Subcutaneous adipose tissue (tissue), 4 donors: ENCODE measurements around the gene STK4. TPM values are rescaled to one million over a fixed set of nuclear protein-coding genes. Genes with fewer than 3 reads are reported as not detected.

Experiments
- CTCF ChIP-seq: fragments of 450-650 bp; IDR thresholded peaks from one replicate; pipeline ENCODE4 v1.5.1; 2016; ENCODE audit warnings: low read depth, mild to moderate bottlenecking, control low read depth, antibody characterized with exemption, moderate library complexity
- total RNA-seq, 4 donors: library from RNA; depleted of rRNA; stranded (reverse); fragments of >200 nt; gene quantifications; one replicate each; pipeline ENCODE4 v1.1.0, GENCODE V29; 2016

The STK4 gene
- total RNA-seq, 4 donors from 2014 or later: 25.2 to 71.4 (median 40.1) TPM

DNA sequence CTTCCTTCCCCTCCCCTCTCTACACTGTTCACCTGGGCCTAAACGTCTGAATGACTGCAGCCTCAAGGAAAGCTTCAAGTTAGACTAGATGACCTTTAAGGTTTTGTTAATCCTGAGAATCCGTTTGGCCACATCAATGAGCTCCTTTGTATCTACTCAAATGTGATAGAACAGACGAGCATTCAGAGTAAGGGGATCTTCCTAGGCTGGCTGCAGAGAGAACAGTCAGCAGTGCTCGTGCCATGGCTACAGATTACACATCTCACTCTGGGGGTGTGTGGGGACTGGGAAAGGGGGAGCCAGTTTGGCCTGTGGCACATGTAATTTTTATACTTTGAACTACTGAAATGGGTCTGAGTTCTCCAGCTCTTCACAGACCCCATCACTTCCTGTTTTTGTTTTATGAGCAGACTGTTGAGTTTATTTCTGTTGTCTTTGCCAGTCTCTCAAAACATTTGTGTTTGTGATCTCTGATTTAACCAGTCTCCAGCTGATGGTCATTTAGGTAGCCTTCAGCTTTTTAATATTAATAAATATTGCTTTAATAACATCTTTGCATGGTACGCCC lies 83.7 kb downstream of the STK4 start:
- TF ChIP-seq CTCF: no peak

GRCh38 chr20:45051204-45052060 lies 85.1 kb downstream of the STK4 start:
- TF ChIP-seq CTCF: no peak

DNA sequence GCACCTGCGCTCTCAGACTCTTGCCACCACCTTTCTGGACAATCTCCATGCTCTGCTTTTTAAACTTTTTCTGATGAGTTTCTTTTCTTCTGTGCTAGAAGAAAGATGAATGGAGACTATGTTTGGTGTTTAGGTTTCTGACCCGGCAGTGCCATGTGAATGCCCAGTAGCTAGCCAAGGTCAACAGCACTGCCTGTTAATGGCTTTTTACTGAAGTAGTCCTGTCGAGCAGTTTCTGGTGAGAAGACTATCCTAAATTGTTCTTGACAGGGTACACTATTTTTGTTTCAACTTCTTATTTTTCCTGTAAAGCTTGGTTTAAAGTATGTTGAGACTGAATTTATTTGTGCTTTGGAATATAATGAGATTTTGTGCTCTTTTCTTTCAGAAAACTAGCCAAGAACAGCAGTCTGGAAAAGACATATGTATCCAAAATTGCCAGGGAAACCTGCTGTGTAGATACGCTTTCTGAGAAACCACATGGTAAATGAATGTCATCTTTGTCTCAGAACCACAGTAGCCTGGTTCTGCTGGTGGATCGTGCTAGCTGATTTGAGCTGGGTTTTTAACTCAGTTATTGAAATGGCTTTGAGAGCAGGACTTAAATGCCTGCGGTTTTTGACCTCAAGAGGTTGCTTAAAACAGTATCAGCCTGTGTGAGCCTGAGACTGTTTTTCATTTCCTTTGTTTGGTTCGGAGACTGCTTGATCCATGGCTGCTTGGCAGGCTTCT lies 86.6 kb downstream of the STK4 start:
- no peak for TF ChIP-seq CTCF

GRCh38 chr20:45053430-45054351 lies 87.4 kb downstream of the STK4 start:
- TF ChIP-seq CTCF: no peak

DNA sequence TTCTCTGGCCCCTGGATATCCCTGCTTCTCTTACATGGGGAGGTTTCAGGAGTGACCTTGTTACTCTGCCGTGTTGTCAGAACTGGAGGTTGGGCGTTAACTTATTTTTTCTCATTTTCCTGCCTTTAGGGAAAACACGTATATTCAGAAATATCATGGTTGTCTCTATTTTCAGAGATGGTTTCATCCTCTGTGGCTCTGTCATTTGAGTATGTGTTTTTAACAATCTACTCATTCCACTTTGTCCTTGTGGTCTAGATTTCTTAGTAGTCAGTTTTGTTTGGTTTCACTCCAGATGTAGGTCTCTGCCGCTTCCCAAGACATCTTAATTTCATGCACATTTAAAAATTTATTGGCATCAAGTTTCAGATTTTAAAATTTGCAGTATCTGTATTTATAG lies 88.7 kb downstream of the STK4 start:
- TF ChIP-seq CTCF: no peak

DNA sequence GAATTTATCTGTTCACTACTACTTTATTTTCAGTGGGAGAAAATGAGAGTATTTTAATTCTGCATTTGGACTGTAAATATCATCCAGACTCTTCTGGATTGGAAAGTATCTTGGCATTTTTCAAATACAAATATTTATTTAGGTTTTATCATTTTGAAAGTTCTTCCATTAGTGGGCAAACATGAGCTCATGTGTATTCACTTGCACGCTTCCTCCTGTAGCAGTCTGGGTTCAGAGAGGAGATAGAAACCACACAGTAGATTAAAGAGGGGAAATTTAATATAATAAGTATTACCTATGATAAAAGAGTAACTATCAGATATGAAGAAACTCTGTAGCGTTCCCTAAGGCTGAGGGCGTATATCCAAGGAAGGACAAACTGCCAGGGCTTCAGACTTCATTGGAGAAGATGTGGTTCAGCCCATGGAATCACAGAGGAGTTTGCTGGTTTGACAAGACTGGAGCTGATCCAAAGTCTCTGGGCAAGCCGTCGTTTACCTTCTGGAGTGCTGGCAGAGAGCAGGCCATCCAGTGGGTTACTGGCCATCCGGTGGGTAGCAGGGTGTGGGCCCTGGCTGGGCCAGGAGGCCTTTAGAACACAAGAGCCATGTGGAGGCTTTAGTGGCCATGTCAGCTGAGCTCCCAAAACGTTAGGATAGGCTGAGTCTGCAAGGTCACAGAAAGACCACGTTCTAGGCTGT lies 90.3 kb downstream of the STK4 start:
- no peak for TF ChIP-seq CTCF
